GM19035 (cell line): ENCODE data around the gene LAG3.

ENCODE experiments used
- ATAC-seq: cut with Tn5 transposase; IDR thresholded peaks from one replicate; pipeline ENCODE4 v1.9.1; 2021; ENCODE audit not compliant: unreplicated experiment

The LAG3 gene

GRCh38 chr12:6771091-6771495 is 1.2 kb upstream of the LAG3 start:
- no peak for ATAC-seq

- ATAC-seq = no peak
Measured at GRCh38 chr12:6771509-6772330, 600 bp upstream of the LAG3 start.

- ATAC-seq = no peak
Measured at GRCh38 chr12:6772726-6773589, 638 bp downstream of the LAG3 start.

GRCh38 chr12:6773590-6774351 is 1.5 kb downstream of the LAG3 start:
- no peak for ATAC-seq

GRCh38 chr12:6774499-6775062 is 2.3 kb downstream of the LAG3 start:
- ATAC-seq = no peak

- no peak for ATAC-seq
Measured at GRCh38 chr12:6775185-6776174, 3.2 kb downstream of the LAG3 start.

- no peak for ATAC-seq
Measured at GRCh38 chr12:6777386-6777785, 5.1 kb downstream of the LAG3 start.

GRCh38 chr12:6778217-6778573 is 5.9 kb downstream of the LAG3 start:
- no peak for ATAC-seq

GRCh38 chr12:6778574-6779550 is 6.5 kb downstream of the LAG3 start:
- ATAC-seq = peak; percentile 81

GRCh38 chr12:6779708-6780432 is 7.5 kb downstream of the LAG3 start:
- ATAC-seq = no peak

GRCh38 chr12:6780573-6780972 is 8.3 kb downstream of the LAG3 start:
- no peak for ATAC-seq

- no peak for ATAC-seq
Measured at GRCh38 chr12:6782119-6782518, 9.8 kb downstream of the LAG3 start.

GRCh38 chr12:6782850-6783566 is 10.7 kb downstream of the LAG3 start:
- no peak for ATAC-seq

GRCh38 chr12:6783828-6784227 is 11.5 kb downstream of the LAG3 start:
- no peak for ATAC-seq

GRCh38 chr12:6784296-6784695 is 12.0 kb downstream of the LAG3 start:
- no peak for ATAC-seq

- no peak for ATAC-seq
Measured at GRCh38 chr12:6784761-6785160, 12.4 kb downstream of the LAG3 start.

- no peak for ATAC-seq
Measured at GRCh38 chr12:6786416-6787094, 14.2 kb downstream of the LAG3 start.
